ENCODE data around the gene NBL1.

DNA sequence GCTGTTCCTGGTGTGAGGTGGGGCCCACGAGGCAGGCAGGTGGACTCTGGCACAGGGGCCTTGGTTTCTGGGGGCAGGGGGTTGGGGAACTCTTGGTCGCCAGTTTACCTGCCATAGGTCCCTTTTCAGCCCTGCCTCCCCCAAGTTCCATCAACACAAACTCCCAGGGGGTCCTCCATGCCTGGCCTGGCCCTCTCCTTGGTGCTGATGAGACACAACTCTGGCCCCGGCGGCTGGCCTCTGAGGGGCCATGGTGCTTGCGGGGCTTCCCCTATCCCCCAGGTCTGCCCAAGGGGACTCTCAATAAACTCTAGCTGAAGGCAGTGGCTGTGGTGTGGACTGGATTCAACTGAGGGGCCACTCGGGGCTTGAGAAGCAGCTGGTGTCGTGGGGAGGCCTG is 36.5 kb downstream of the NBL1 start:
- TF ChIP-seq POLR2AphosphoS5 (IDR thresholded peaks at IDR 0.05; ENCODE audit: borderline replicate concordance, low read depth, low read length) (no peak), EZH2 (IDR thresholded peaks at IDR 0.05) (no peak), FOXP2 (optimal IDR thresholded peaks at IDR 0.05; ENCODE audit: control extremely low read depth, extremely low read length, insufficient read depth) (no peak)

Measured in SK-N-MC (cell line).